H9 (cell line): ENCODE data around the gene ANKRD13A. TPM values are rescaled to one million over a fixed set of nuclear protein-coding genes. Genes with fewer than 3 reads are reported as not detected.

ENCODE experiments used
- DNase-seq: peaks from one replicate; pipeline ENCODE4 v3.0.0-alpha.2; 2017
- H2AFZ ChIP-seq: one replicate; pipeline ENCODE4 v1.6.1; 2013; ENCODE audit warnings: mild to moderate bottlenecking, low read length, control low read depth, moderate library complexity
- H2AK5ac ChIP-seq: 2 replicates; pipeline ENCODE4 v1.6.1; 2013; ENCODE audit warnings: low read length, control low read depth, mixed read lengths; ENCODE audit not compliant: insufficient read length
- H2BK120ac ChIP-seq: one replicate; pipeline ENCODE4 v1.6.1; 2013; ENCODE audit warnings: low read depth, mild to moderate bottlenecking, low read length, control low read depth, inconsistent platforms; ENCODE audit not compliant: poor library complexity, severe bottlenecking
- H2BK12ac ChIP-seq: 2 replicates; pipeline ENCODE4 v1.6.1; 2013; ENCODE audit warnings: low read length, control low read depth, mixed read lengths, low read depth; ENCODE audit not compliant: insufficient read length
- H2BK15ac ChIP-seq: 2 replicates; pipeline ENCODE4 v1.6.1; 2013; ENCODE audit warnings: low read depth, low read length, control low read depth
- H2BK20ac ChIP-seq: one replicate; pipeline ENCODE4 v1.6.1; 2013; ENCODE audit warnings: low read depth, mild to moderate bottlenecking, low read length, control low read depth, inconsistent platforms; ENCODE audit not compliant: poor library complexity, severe bottlenecking
- H2BK5ac ChIP-seq: 2 replicates; pipeline ENCODE4 v1.6.1; 2013; ENCODE audit warnings: low read length, control low read depth, mixed read lengths; ENCODE audit not compliant: insufficient read length
- H3K14ac ChIP-seq: 2 replicates; pipeline ENCODE4 v1.6.1; 2013; ENCODE audit warnings: low read length, control low read depth; ENCODE audit not compliant: insufficient read depth
- H3K18ac ChIP-seq: 2 replicates; pipeline ENCODE4 v1.6.1; 2013; ENCODE audit warnings: low read depth, mild to moderate bottlenecking, mixed read lengths, low read length, control low read depth; ENCODE audit not compliant: insufficient read length
- H3K23ac ChIP-seq: 2 replicates; pipeline ENCODE4 v1.6.1; 2013; ENCODE audit warnings: low read length, control low read depth, mixed read lengths, low read depth; ENCODE audit not compliant: insufficient read length
- H3K23me2 ChIP-seq: 2 replicates; pipeline ENCODE4 v1.6.1; 2013; ENCODE audit warnings: low read depth, mild to moderate bottlenecking, mixed read lengths, low read length, control low read depth; ENCODE audit not compliant: insufficient read length, poor library complexity, severe bottlenecking
- H3K27ac ChIP-seq: 2 replicates; pipeline ENCODE4 v1.5.1; 2013; ENCODE audit warnings: low read length, control low read depth, mixed read lengths, low read depth; ENCODE audit not compliant: insufficient read length
- H3K27me3 ChIP-seq: 2 replicates; pipeline ENCODE4 v1.6.1; 2013; ENCODE audit warnings: low read length, control low read depth, inconsistent platforms; ENCODE audit not compliant: insufficient read depth
- H3K4ac ChIP-seq: 2 replicates; pipeline ENCODE4 v1.6.1; 2013; ENCODE audit warnings: low read depth, mild to moderate bottlenecking, control low read depth, inconsistent platforms, low read length, moderate library complexity
- H3K4me1 ChIP-seq: 2 replicates; pipeline ENCODE4 v1.6.1; 2013; ENCODE audit warnings: low read length, control low read depth, inconsistent platforms; ENCODE audit not compliant: insufficient read depth
- H3K4me2 ChIP-seq: 2 replicates; pipeline ENCODE4 v1.6.1; 2013; ENCODE audit warnings: low read length, control low read depth, mixed read lengths; ENCODE audit not compliant: insufficient read length, insufficient read depth
- H3K56ac ChIP-seq: 2 replicates; pipeline ENCODE4 v1.6.1; 2013; ENCODE audit warnings: low read depth, mild to moderate bottlenecking, mixed read lengths, low read length, control low read depth; ENCODE audit not compliant: insufficient read length
- H3K79me1 ChIP-seq: 2 replicates; pipeline ENCODE4 v1.6.1; 2013; ENCODE audit warnings: low read depth, mild to moderate bottlenecking, moderate library complexity, low read length, control low read depth, inconsistent platforms; ENCODE audit not compliant: insufficient read depth, poor library complexity, severe bottlenecking
- H3K79me2 ChIP-seq: 2 replicates; pipeline ENCODE4 v1.6.1; 2013; ENCODE audit warnings: low read length, control low read depth, inconsistent platforms; ENCODE audit not compliant: insufficient read depth
- H3K9ac ChIP-seq: 2 replicates; pipeline ENCODE4 v1.6.1; 2013; ENCODE audit warnings: low read length, control low read depth, mixed read lengths; ENCODE audit not compliant: insufficient read length; ENCODE audit errors: extremely low read depth
- H3K9me3 ChIP-seq: one replicate; pipeline ENCODE4 v1.6.1; 2013; ENCODE audit warnings: low read depth, low read length, inconsistent platforms; ENCODE audit not compliant: control insufficient read depth
- H3T11ph ChIP-seq: one replicate; pipeline ENCODE4 v1.6.1; 2013; ENCODE audit warnings: mild to moderate bottlenecking, low read length, control low read depth, inconsistent platforms
- H4K20me1 ChIP-seq: one replicate; pipeline ENCODE4 v1.6.1; 2013; ENCODE audit not compliant: control insufficient read depth, insufficient read length, insufficient read depth
- H4K5ac ChIP-seq: 2 replicates; pipeline ENCODE4 v1.6.1; 2013; ENCODE audit warnings: low read depth, mild to moderate bottlenecking, mixed read lengths, low read length, control low read depth; ENCODE audit not compliant: insufficient read length
- H4K8ac ChIP-seq: replicated peaks from 2 replicates; pipeline ENCODE4 v1.6.1; 2013; ENCODE audit warnings: low read length, control low read depth, mixed read lengths, low read depth; ENCODE audit not compliant: insufficient read length
- H4K91ac ChIP-seq: 2 replicates; pipeline ENCODE4 v1.6.1; 2013; ENCODE audit warnings: low read depth, mild to moderate bottlenecking, moderate library complexity, mixed read lengths, low read length, control low read depth; ENCODE audit not compliant: insufficient read length
- H3K27ac Mint-ChIP-seq, 3 experiments: 2 replicates in 2 of 3; 3 replicates in 1 of 3; pipeline ENCODE4 v1.8.0; 2020 to 2021; ENCODE audit warnings: mixed read lengths in 3 of 3, mild to moderate bottlenecking in 1 of 3, moderate library complexity in 1 of 3
- H3K27me3 Mint-ChIP-seq: 2 replicates; pipeline ENCODE4 v1.8.0; 2021; ENCODE audit warnings: low read depth, mild to moderate bottlenecking, moderate library complexity, mixed read lengths
- H3K36me3 Mint-ChIP-seq, 3 experiments: 2 replicates in 2 of 3; 3 replicates in 1 of 3; pipeline ENCODE4 v1.8.0; 2020 to 2021; ENCODE audit warnings: low read depth in 3 of 3, mixed read lengths in 3 of 3; ENCODE audit not compliant: insufficient read depth in 1 of 3
- H3K4me1 Mint-ChIP-seq, 2 experiments: 2 replicates each; pipeline ENCODE4 v1.8.0; 2020; ENCODE audit warnings: mixed read lengths in 2 of 2
- H3K4me3 Mint-ChIP-seq, 2 experiments: 2 replicates in 1 of 2; 3 replicates in 1 of 2; pipeline ENCODE4 v1.8.0; 2020 to 2021; ENCODE audit warnings: mild to moderate bottlenecking in 2 of 2, mixed read lengths in 2 of 2, moderate library complexity in 1 of 2
- H3K9me3 Mint-ChIP-seq, 2 experiments: 2 replicates in 1 of 2; 3 replicates in 1 of 2; pipeline ENCODE4 v1.8.0; 2020; ENCODE audit warnings: mild to moderate bottlenecking in 2 of 2, mixed read lengths in 2 of 2, moderate library complexity in 1 of 2
- CTCF ChIP-seq: fragments of 200-600 bp; sonication (generic); conservative IDR thresholded peaks from 3 replicates; pipeline ENCODE4 v1.8.0; 2021; ENCODE audit warnings: antibody characterized with exemption, mild to moderate bottlenecking
- WGBS: extraction: QIAGEN DNeasy Blood & Tissue Kit; methylation state at CpG from one replicate; pipeline ENCODE4 v1.1.7; 2013; ENCODE audit warnings: missing lambda C conversion rate, low lambda C conversion rate, mixed read lengths; ENCODE audit not compliant: insufficient read length; ENCODE audit errors: extremely low coverage; 5-methylcytosine and 5-hydroxymethylcytosine counted together
- total RNA-seq: library from RNA; stranded (reverse); gene quantifications from 2 replicates; pipeline ENCODE4 v1.2.1, GENCODE V29; 2021

Gene ANKRD13A
- total RNA-seq, 1 experiment from 2014 or later = 18.0 TPM

GRCh38 chr12:109995361-109995685 is 3.9 kb upstream of the ANKRD13A start:
- TF ChIP-seq CTCF = no peak
- Histone ChIP-seq H3K79me1 (no peaks in the 10 kb centered on the region), H3K27me3 (no peaks in the 10 kb centered on the region), H4K8ac (no peak overlapping the region), H3K4ac (no peak overlapping the region), H2AK5ac (no peak overlapping the region), H3K18ac (no peak overlapping the region), H4K91ac (no peak overlapping the region), H2BK5ac (no peak overlapping the region), H3K9me3 (no peaks in the 10 kb centered on the region), H3K23me2 (peaks cover 16% of the 10 kb centered on the region), H2AFZ (no peak overlapping the region), H4K20me1 (peaks cover 3% of the 10 kb centered on the region), H3K14ac (no peak overlapping the region), H2BK12ac (no peak overlapping the region), H3K23ac (no peak overlapping the region), H3K79me2 (no peaks in the 10 kb centered on the region), H2BK15ac (no peak overlapping the region), H4K5ac (no peak overlapping the region), H3K4me1 (peaks cover 2% of the 10 kb centered on the region; the same call in 1 of the 2 replicates), H3K56ac (no peak overlapping the region), H3K9ac (peak overlapping the region; percentile 20), H2BK20ac (no peak overlapping the region), H3K27ac (no peak overlapping the region), H3T11ph (no peak overlapping the region), H2BK120ac (no peak overlapping the region), H3K4me2 (peak overlapping the region; percentile 82)
- Mint-ChIP-seq H3K4me1 (peaks cover 26 to 29% of the 10 kb centered on the region in 2 experiments), H3K27ac (peak overlapping the region in 2 of 3 experiments; percentile 42 to 90; a peak in 2 of 7 replicates), H3K36me3 (peaks cover 0 to 8% (median 4%) of the 10 kb centered on the region in 3 experiments; a peak in 4 of 7 replicates), H3K9me3 (no peaks in the 10 kb centered on the region), H3K27me3 (peaks cover 6% of the 10 kb centered on the region), H3K4me3 (peak overlapping the region; percentile 86 to 93)
- DNase-seq = no peak
- no CpG with 5 or more reads among the region's 6 CpGs for WGBS
